HK-2 (cell line): ENCODE results near the gene CHCHD4.
A peak's percentile ranks its signal among the peaks of the same experiment; 100 is the strongest.
"Not testable (repeated sequence)": the region's sequence is repeated elsewhere in the genome, so short reads cannot be mapped to it uniquely, and the experiment has no call there.

Experiments
- DNase-seq: peaks from one replicate; pipeline ENCODE4 v3.0.0-alpha.2; 2018; ENCODE audit not compliant: unreplicated experiment

CHCHD4 gene

GRCh38 chr3:14135581-14135980 lies 10.9 kb upstream of the CHCHD4 start:
- DNase-seq, result no peak

GRCh38 chr3:14134291-14134690 lies 9.6 kb upstream of the CHCHD4 start:
- no peak for DNase-seq

GRCh38 chr3:14133876-14134275 lies 9.2 kb upstream of the CHCHD4 start:
- no peak for DNase-seq

- DNase-seq, result no peak
Observed at GRCh38 chr3:14133188-14133800, 8.6 kb upstream of the CHCHD4 start.

- DNase-seq, result no peak
Observed at GRCh38 chr3:14132689-14133088, 8.0 kb upstream of the CHCHD4 start.

GRCh38 chr3:14132120-14132519 lies 7.5 kb upstream of the CHCHD4 start:
- no peak for DNase-seq

GRCh38 chr3:14131134-14131533 lies 6.5 kb upstream of the CHCHD4 start:
- DNase-seq, result no peak

GRCh38 chr3:14130707-14131106 lies 6.0 kb upstream of the CHCHD4 start:
- no peak for DNase-seq

- no peak for DNase-seq
Observed at GRCh38 chr3:14130230-14130629, 5.6 kb upstream of the CHCHD4 start.

- no peak for DNase-seq
Observed at GRCh38 chr3:14129296-14129695, 4.6 kb upstream of the CHCHD4 start.

GRCh38 chr3:14128724-14129123 lies 4.1 kb upstream of the CHCHD4 start:
- no peak for DNase-seq

- no peak for DNase-seq
Observed at GRCh38 chr3:14127516-14128161, 3.0 kb upstream of the CHCHD4 start.

- DNase-seq, result no peak
Observed at GRCh38 chr3:14126887-14127505, 2.3 kb upstream of the CHCHD4 start.

- DNase-seq, result no peak
Observed at GRCh38 chr3:14126017-14126886, 1.6 kb upstream of the CHCHD4 start.

GRCh38 chr3:14125193-14126016 lies 735 bp upstream of the CHCHD4 start:
- peak; percentile 72 for DNase-seq

- peak; percentile 37 for DNase-seq
Observed at GRCh38 chr3:14124223-14124614, 451 bp downstream of the CHCHD4 start.

GRCh38 chr3:14123308-14124222 lies 1.1 kb downstream of the CHCHD4 start:
- DNase-seq, result no peak

- no peak for DNase-seq
Observed at GRCh38 chr3:14122301-14122700, 2.4 kb downstream of the CHCHD4 start.

- DNase-seq, result no peak
Observed at GRCh38 chr3:14121859-14122258, 2.8 kb downstream of the CHCHD4 start.

- DNase-seq, result not testable (repeated sequence)
Observed at GRCh38 chr3:14120921-14121448, 3.7 kb downstream of the CHCHD4 start.
